Measurements from ENCODE around the gene ADAM12.

The ADAM12 gene

GRCh38 chr10:126166797-126167196 lies 221.5 kb downstream of the ADAM12 start:
- no peak for DNase-seq

GRCh38 chr10:126165874-126166273 lies 222.4 kb downstream of the ADAM12 start:
- DNase-seq = no peak

- DNase-seq = no peak
These were observed 224.8 kb downstream of the ADAM12 start for GRCh38 chr10:126163506-126163905.

- DNase-seq = no peak
These were observed 226.6 kb downstream of the ADAM12 start for GRCh38 chr10:126161691-126162090.

GRCh38 chr10:126160971-126161630 lies 227.2 kb downstream of the ADAM12 start:
- no peak for DNase-seq

- no peak for DNase-seq
These were observed 227.7 kb downstream of the ADAM12 start for GRCh38 chr10:126160571-126160970.

- no peak for DNase-seq
These were observed 230.0 kb downstream of the ADAM12 start for GRCh38 chr10:126158133-126158892.

GRCh38 chr10:126157189-126157588 lies 231.1 kb downstream of the ADAM12 start:
- DNase-seq = no peak

GRCh38 chr10:126156503-126156902 lies 231.8 kb downstream of the ADAM12 start:
- no peak for DNase-seq

GRCh38 chr10:126156012-126156411 lies 232.3 kb downstream of the ADAM12 start:
- DNase-seq = no peak

- DNase-seq = no peak
These were observed 232.7 kb downstream of the ADAM12 start for GRCh38 chr10:126155528-126155927.

GRCh38 chr10:126153711-126154628 lies 234.3 kb downstream of the ADAM12 start:
- DNase-seq = no peak

- DNase-seq = no peak
These were observed 240.2 kb downstream of the ADAM12 start for GRCh38 chr10:126147866-126148587.

GRCh38 chr10:126146771-126147170 lies 241.5 kb downstream of the ADAM12 start:
- no peak for DNase-seq

- DNase-seq = no peak
These were observed 245.2 kb downstream of the ADAM12 start for GRCh38 chr10:126143117-126143516.

- no peak for DNase-seq
These were observed 247.5 kb downstream of the ADAM12 start for GRCh38 chr10:126140746-126141273.

- DNase-seq = no peak
These were observed 250.6 kb downstream of the ADAM12 start for GRCh38 chr10:126137562-126138221.

GRCh38 chr10:126135941-126136595 lies 252.2 kb downstream of the ADAM12 start:
- peak; percentile 19 for DNase-seq

- no peak for DNase-seq
These were observed 253.1 kb downstream of the ADAM12 start for GRCh38 chr10:126135177-126135576.

GRCh38 chr10:126133906-126134656 lies 254.2 kb downstream of the ADAM12 start:
- no peak for DNase-seq

All from right forelimb (tissue), 1 donor.